GM21619 (cell line): Measurements from ENCODE around the gene STARD3.

Experiments used
- ATAC-seq: cut with Tn5 transposase; IDR thresholded peaks from one replicate; pipeline ENCODE4 v1.9.1; 2021; ENCODE audit not compliant: unreplicated experiment

STARD3 gene

DNA sequence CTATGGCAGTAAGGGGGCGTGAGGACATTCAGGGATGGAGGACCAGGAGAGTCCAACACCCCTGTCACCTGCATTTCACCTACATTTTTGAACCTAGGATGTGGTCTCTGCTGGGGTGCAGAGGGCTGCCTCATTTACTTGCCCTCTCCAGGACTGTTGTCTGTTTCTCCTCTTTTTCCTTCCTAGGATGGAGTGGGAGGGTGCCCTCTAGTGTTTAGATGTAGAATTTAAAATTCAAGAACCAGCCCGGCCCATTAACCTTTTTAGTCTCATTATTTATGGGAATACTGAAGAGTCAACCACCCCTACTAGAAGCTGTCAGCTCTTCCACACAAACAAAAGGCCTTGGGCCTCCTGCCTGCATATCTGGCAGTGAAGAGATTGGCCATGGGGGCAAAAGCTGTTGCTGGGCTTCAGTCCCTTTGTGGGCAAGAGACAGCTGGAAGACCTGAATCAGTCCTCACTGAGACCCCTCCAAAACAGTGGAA lies 2.5 kb upstream of the STARD3 start:
- ATAC-seq, result no peak

DNA sequence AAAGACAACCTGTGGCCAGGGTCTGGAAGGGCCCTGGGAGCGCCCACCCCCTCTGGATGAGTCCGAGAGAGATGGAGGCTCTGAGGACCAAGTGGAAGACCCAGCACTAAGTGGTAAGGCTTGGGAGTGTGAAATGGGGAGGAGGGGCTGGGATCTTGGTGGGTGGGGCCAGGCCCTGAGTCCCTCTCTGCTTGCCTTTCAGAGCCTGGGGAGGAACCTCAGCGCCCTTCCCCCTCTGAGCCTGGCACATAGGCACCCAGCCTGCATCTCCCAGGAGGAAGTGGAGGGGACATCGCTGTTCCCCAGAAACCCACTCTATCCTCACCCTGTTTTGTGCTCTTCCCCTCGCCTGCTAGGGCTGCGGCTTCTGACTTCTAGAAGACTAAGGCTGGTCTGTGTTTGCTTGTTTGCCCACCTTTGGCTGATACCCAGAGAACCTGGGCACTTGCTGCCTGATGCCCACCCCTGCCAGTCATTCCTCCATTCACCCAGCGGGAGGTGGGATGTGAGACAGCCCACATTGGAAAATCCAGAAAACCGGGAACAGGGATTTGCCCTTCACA lies 1.2 kb upstream of the STARD3 start:
- ATAC-seq, result no peak

DNA sequence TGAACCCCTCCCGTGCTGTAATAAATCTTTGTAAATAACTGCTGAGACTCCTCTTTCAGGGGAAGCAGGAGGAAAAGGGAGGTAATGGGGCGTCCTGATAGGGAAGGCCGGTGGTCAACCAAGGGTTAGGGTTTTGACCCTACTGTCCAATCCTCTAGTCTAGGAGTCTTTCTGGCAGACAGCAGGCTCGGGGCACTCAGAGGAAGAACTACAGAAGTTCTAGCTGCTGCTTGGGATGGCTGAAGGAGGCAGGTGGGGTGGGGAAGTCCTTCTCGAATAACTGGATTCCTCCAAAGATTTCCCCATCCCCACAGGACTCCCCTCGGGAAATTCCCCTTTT lies 387 bp upstream of the STARD3 start:
- ATAC-seq, result peak; percentile 8

DNA sequence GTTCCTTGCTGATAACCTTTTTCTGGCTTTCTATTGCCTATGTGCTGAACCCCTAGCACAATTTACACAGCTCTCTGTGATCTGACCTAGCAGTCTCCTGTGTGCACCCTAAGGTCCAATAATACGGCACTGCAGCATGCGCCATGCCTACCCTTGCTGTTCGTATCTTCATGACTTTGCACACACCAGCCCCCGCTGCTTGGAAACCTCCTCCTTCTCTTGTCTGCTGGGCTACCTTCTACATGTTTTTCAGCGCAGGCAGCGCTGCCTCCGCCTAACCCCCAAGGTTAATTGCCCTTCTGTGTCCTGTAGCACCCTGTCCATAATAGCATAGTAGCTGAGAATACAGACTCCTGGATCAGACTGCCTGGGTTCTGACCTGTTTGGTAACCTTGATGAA lies 1.4 kb downstream of the STARD3 start:
- no peak for ATAC-seq

DNA sequence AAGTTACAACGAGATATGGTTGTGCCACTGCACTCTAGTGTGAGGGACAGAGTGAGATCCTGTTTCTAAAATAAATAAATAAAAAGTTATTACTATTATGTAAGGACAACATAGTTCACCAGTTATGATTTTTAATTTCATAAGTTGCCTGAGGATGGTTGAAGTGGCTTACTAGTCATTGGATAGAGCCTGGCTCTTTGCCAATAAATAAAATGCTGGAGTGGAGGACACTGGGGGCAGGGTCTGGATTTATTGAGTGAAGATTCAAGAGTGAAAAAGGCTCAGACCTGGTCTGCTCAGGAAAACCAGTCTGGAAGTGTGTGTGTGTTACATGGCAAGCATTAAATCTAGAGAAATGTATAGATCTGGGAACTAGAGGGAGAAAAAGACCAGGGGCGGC lies 2.1 kb downstream of the STARD3 start:
- ATAC-seq, result no peak

DNA sequence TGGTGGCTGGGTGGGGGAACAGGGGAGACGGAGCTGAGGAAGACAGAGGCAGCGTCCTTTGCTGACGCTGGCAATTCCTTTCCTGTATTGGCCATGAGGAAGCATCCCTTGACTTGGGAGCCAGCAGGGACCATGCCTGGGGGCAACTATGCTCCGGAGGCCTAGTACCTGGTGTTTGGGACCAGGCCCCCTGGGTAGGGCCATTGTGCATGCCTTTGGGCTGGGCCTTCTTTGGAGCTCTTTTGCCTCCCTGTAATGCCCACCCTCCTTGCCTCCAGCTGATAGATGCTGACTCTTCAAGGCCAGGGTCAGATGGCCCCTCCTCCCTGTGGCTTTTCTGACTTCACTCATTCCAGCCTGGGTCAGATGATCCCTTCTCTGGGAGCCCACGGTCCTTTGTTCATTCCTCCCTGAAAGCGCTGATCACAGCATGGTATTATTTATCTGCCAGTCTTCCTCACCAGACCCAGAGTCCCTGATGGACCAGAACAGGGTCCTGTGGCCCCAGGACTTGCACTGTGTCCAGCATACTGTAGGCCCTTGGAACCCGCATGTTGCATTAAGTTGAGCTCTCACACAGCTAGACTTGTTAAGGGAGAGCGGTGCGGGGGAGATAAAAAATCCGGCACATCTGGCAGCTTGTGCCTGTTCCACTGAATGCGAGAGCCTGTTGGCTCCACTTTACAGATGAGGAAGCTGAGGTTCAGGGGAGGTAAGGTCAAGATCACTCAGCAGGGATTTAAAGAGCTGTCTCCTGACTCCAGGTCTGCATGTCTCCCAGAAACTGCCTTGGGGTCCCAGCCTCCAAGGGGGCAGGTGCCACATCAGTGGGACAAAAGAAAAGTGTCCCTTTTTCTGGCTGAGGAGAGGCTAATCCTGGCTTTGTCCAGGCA lies 2.9 kb downstream of the STARD3 start:
- ATAC-seq, result no peak

DNA sequence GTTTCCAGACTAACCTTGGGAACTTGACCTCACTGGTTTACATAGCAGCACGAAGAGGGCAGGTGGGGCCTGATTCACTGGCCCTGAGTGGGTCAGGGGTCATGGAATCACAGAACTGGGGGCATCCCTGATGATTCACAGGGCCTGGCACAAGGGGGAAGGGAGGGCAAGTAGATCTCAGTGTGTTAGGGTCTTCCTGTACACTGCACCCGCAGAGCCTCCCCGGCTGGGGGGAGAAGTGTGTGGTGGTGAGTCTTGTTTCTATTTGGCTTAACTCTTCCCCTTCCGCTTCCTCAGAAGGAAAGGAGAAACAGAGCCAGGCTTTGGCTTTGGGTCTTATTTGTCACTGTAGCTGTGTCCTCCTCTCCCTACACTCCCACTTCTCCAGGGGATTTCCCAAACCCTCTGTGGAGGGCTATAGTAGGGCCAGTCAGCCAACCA lies 3.7 kb downstream of the STARD3 start:
- no peak for ATAC-seq

DNA sequence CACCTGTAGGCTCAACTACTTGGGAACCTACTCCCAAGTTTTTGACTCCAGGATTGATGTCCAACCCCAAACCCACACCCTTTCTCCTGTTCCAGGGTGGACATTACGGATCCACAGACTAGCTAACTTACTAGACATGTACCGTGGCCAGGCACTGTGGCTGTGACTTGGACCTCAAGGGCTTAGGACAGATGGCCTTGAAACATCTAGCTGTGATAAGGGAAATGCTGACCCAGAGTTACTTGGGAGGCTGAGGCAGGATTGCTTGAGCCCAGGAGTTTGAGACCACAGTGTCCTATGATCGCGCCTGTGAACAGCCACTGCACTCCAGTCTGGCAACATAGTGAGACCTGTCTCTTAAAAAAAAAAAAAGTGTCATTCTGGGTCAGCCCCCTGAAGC lies 4.2 kb downstream of the STARD3 start:
- no peak for ATAC-seq

DNA sequence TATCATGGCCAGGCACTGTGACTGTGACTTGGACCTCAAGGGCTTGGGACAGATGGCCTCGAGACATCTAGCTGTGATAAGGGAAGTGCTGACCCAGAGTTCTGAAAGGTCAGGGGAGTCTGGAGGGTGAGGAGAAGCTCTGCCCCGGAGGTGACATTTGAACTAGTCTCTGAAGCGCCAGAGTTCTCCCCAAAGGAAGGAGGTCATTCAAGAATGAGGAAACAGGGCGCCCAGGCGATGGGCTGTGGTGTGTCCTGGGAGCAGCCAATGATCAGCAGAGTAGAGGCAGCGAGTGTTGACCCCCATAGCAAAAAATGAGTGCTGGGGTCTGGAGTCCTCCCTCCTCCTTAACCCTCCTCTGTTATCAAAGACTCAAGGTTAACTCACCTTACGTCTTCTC lies 4.9 kb downstream of the STARD3 start:
- no peak for ATAC-seq

DNA sequence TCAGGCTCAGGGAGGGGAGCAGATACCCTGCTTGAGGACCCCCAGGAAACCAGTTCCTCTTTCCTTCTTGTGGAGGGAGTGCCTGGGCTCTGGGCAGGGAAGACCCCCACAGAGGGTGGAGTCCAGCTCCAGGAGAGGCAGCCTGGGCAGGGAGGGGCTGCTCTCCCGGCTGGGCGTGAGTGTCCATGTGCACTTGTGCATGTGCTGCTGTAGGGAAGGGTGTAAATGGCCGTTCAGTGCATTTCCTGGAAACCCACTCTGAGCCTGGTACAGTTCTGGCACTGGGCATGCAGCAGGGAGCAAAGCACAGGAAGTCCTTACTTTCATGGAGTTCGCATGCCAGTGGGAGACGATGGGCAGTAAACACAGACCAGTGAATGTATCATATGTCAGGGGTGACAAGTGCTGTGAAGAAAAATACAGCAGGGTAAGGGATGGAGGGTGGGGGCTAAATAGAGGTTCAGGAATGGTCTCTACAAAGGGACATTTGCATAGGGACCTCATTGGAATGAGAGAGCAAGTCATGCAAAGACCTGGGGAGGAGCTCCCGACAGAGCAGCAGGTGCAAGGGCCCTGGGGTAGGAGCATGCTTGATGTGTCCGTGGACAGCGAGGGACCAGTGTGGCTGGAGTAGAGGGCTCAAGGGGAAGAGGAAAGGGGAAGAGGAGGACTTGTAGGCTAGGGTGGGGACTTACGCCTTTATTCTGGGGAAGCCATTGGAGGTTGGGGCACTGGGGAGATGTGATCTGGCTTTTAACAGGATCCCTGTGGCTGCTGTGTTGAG lies 5.5 kb downstream of the STARD3 start:
- no peak for ATAC-seq

DNA sequence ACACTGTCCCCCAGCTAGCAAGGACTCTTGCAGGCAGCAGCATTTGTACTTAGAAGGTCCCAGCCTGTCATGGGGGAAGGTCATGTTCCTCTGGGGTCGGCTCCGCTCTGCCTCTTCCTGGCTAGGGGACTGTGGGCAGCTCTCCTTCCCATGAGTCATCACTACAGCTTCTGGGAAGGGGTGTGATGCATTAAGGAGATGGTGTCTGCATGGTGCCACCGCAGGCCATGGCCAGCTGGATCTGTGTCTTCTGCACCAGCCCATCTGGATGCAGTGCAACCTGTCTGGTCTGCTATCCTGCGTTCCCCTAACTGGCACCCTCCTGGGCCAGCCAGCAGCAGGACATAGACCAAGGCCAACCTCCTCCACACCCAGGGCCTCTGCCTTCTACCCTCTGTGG lies 6.3 kb downstream of the STARD3 start:
- no peak for ATAC-seq

DNA sequence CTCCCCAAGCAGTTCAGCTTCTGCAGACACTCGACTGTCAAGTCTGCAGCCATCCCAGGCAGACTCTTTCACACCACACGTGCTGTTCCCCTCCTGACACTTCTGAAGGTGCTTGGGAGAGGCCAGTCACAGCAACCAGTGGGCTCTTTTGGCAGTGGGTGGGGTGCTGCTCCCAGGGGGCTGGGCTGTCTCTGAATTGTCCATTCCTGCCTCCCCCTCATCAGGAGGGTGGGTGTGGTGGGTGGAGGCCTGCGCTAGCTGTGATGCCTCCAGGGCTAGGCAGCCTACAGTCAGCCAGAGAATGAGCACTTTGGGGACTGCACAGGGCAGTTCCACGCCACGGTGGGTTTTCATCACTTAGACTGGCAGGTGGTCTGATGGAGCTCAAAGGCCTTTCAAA lies 10.3 kb downstream of the STARD3 start:
- ATAC-seq, result no peak

DNA sequence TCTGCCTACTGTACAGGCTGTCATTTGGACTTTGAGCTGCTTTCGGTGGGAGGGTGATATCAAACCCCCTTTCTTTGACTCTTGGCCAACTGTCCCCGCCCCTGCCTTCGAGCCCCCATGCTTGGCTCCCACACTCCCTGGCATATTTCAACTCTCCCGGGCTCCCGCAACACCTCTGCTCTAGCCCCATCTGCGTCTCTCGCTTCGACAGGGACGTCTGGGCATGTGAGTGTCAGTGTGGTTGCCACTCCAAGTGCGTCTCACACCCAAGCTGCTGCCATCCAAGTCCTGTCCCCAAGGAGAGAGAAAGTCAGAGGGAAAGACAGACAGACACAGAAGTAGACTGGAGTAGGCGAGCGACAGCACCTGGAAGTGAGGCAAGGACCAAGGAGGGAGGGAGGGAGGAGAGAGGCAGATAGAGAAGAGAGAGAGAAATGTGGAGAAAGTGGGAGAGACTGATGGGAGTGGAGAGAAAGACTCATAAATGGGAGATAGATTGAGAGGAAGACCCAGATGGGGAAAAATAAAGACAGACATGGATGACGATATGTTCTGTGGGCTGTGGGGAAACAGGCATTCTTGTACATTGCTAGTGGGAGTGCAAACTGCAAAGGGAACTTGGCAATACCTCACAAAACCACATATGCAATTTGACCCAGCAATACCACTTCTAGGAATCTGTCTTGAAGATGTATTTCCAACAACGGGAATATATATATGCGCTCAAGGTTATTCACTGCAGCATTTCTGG lies 11.8 kb downstream of the STARD3 start:
- no peak for ATAC-seq

DNA sequence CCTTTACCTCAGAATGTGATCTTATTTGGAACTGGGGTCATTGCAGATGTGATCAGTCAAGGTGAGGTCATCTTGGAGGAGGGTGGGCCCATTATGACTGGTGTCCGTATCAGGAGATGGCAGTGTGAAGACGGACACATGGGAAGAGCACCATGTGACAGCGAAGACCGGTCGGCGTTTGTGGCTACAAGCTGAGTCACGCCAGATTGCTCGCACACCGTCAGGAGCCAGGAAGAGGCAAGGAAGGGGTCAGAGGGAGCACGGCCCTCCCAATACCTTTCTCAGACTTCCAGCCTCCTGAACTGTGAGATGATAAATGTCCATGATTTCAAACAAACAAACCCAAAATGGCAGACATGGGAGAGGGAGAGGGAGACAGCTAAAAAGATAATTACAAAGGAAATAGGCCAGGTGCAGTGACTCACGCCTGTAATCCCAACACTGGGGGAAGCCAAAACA lies 13.2 kb downstream of the STARD3 start:
- ATAC-seq, result no peak

DNA sequence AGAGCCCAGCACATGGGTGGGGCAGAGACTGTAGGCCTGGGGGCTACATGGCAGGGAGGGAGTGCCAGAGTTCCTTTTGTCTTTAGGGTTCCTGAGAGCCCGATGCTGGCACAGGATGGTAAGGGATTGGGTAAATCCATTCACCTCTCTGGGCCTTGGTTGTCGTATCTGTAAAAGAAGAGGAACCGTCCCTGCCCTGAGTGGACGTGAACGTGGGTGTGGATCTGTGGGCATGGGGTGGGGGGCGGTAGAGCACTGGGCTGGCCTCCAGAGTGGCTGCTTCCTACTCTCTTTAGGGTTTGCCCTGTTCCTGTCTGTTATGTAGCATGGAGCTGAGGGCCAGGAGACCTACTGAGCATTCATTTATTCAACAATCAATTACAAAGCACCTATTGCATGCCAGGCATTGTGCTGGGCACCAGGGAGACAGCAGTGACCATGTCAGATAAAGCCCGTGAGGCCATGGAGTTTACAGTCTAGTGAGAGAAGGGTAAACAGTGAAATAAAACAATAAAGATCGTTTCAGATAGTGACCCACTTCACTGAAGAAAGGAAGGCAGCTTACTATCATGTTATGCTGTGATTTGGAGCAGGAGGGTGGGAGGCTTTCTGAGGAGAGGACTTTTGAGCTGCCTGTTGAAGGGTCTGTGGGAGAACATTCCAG lies 15.1 kb downstream of the STARD3 start:
- ATAC-seq, result no peak

DNA sequence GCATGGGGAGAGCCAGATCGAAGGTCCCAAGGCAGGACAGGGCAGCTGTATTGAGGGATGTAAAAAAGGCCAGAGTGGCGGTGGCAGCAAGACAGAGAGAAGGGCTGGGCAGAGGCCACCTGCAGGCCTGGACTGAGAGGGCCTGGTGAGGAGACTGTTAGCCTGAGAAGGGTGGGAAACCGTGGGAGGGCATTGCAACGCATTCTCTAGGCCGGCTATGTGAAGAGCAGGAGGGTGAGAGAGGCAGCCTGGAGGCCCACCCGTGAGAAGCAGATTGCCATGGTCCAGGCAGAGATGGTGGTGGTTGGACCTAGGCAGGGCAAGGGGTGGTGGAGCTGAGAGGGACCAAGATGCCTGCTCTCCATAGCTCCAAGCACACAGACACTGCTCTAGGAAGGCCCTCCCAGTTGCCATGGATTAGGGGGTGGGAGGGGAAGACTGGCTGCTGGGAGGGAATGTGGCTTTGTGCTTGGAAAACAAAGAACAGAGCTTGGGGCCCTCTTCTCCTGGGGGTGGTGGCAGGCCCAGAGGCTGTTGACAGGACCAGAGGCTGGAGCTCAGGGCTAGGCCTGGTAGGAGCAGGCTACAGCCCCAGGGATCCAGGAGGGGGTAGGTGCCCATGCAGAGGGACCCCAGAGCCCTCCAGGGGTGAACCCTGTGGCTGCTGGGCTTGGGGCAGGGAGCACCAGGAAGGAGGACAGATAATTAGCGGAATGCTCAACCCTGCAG lies 15.8 kb downstream of the STARD3 start:
- no peak for ATAC-seq

DNA sequence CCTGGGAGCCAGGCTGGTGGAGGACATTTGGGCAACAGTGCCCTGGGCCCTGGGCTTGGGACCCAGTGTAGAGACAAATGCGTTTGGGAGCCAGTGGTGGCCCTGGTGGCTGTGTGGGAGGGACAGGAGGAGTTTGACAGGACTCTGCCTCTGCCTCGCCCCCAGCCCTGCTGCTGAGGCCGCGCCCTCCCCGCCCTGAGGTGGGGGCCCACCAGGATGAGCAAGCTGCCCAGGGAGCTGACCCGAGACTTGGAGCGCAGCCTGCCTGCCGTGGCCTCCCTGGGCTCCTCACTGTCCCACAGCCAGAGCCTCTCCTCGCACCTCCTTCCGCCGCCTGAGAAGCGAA lies 16.3 kb downstream of the STARD3 start:
- no peak for ATAC-seq

DNA sequence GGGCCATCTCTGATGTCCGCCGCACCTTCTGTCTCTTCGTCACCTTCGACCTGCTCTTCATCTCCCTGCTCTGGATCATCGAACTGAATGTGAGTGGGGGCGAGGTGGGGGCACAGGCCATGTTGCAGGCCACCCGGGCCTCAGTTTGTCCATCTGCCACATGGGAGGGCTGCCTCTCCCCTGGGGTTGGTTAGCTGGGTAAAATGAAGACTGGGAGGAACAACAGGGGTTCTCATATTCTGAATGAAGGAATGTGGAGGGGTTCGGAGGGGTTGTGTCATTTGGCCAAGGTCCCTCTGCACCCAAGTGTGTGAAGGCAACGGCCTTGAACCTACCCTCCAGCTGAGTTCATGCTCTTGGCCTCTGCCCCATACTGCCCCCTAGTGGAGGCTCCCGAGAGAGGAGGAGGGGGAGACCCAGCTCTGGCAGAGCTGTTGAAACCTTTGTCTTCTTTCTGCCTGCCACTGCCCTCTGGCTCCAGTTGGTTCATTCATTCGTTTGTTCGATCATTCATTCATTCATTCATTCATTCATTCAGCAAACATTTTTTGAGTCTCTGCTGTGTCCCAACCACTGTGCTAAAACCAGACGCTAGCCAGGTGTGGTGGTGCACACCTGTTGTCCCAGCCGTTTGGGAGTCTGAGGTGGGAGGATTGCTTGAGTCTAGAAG lies 16.9 kb downstream of the STARD3 start:
- no peak for ATAC-seq

DNA sequence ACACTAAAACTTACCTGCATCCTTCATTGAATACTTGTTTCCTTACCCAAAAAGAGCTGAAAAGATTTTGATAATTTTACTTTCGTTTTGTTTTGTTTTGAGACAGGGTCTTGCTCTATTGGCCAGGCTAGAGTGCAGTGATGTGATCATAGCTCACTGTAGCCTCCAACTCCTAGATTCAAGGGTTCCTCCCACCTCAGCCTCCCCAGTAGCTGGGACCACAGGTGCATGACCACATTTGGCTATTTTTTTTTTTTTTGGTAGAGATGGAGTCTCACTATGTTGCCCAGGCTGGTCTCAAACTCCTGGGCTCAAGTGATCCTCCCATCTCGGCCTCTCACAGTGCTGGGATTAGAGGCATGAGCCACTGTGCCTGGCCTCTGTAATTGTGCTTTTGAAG lies 18.2 kb downstream of the STARD3 start:
- no peak for ATAC-seq
